Activated T-cell treated with anti-CD3 and anti-CD28 coated beads for 4 hours (primary cell): ENCODE measurements around the gene RBM7.

Experiments used
- DNase-seq: peaks from one replicate; pipeline ENCODE4 v3.0.0-alpha.2; 2020

The RBM7 gene

GRCh38 chr11:114449845-114450244 is 49.4 kb downstream of the RBM7 start:
- no peak for DNase-seq

GRCh38 chr11:114452399-114452798 is 51.9 kb downstream of the RBM7 start:
- no peak for DNase-seq
